ENCODE data around the gene DNAH12. TPM values are rescaled to one million over a fixed set of nuclear protein-coding genes. Genes with fewer than 3 reads are reported as not detected.

The DNAH12 gene
- total and polyA plus RNA-seq, 4 donors: 0.05 to 0.08 (median 0.08) TPM; not detected in 1

GRCh38 chr3:57592306-57592705 is 48.2 kb upstream of the DNAH12 start (continued):
- TF ChIP-seq MAX (IDR thresholded peaks at IDR 0.05) (no peak), JUND (IDR thresholded peaks at IDR 0.05) (no peak), FOXA2 (IDR thresholded peaks at IDR 0.05) (no peak), HNF4G (IDR thresholded peaks at IDR 0.05) (no peak), FOXA1 (IDR thresholded peaks at IDR 0.05) (no peak), HNF4A (conservative IDR thresholded peaks at IDR 0.05) (no peak), ATF3 (IDR thresholded peaks at IDR 0.05) (no peak), TAF1 (conservative IDR thresholded peaks at IDR 0.05) (no peak), NR2F2 (IDR thresholded peaks at IDR 0.05) (no peak), RAD21 (IDR thresholded peaks at IDR 0.05) (no peak), SP1 (IDR thresholded peaks at IDR 0.05) (no peak)

- Histone ChIP-seq H3K27ac (ENCODE audit: low read depth in 1 of 2, low read length in 2 of 2) (no peak overlapping the region), H3K27me3 (ENCODE audit: control insufficient read depth in 4 of 4, insufficient read depth in 4 of 4, low read length in 3 of 4) (no peaks in the 10 kb centered on the region), H3K9ac (ENCODE audit: low read depth in 1 of 2, low read length in 2 of 2) (no peak overlapping the region), H3K9me3 (ENCODE audit: control insufficient read depth in 4 of 4, low read length in 3 of 4) (no peaks in the 10 kb centered on the region), H3K36me3 (ENCODE audit: control insufficient read depth in 4 of 4, insufficient read depth in 3 of 4, low read depth in 1 of 4, low read length in 3 of 4) (peaks cover 2 to 12% (median 9%) of the 10 kb centered on the region in 4 donors), H3K4me1 (ENCODE audit: control insufficient read depth in 4 of 4, insufficient read depth in 4 of 4, low read length in 3 of 4) (peaks cover 5 to 13% (median 8%) of the 10 kb centered on the region in 4 donors), H3K4me3 (ENCODE audit: low read depth in 1 of 3, low read length in 3 of 3) (no peak overlapping the region)
- DNase-seq (ENCODE audit: low spot score): no peak
- 82% methylated on average over 2 of the region's 2 CpGs for WGBS
- TF ChIP-seq TAF1 (conservative IDR thresholded peaks at IDR 0.05): no peak
- TF ChIP-seq YY1 (IDR thresholded peaks at IDR 0.05): no peak
- TF ChIP-seq ZBTB33 (IDR thresholded peaks at IDR 0.05): no peak
- TF ChIP-seq FOXA2 (IDR thresholded peaks at IDR 0.05): no peak
- TF ChIP-seq HNF4A (conservative IDR thresholded peaks at IDR 0.05): no peak
- TF ChIP-seq JUND (IDR thresholded peaks at IDR 0.05): no peak
- no peak for TF ChIP-seq RAD21 (IDR thresholded peaks at IDR 0.05)
- no peak for TF ChIP-seq NR2F2 (IDR thresholded peaks at IDR 0.05)
- no peak for TF ChIP-seq MAX (IDR thresholded peaks at IDR 0.05)
- TF ChIP-seq HNF4G (IDR thresholded peaks at IDR 0.05): no peak
- no peak for TF ChIP-seq RXRA (IDR thresholded peaks at IDR 0.05)
Observed at GRCh38 chr3:57587905-57588304, 43.8 kb upstream of the DNAH12 start.

GRCh38 chr3:57586778-57587177 is 42.6 kb upstream of the DNAH12 start:
- Histone ChIP-seq H3K27ac (ENCODE audit: low read depth in 1 of 2, low read length in 2 of 2) (no peak overlapping the region), H3K4me1 (ENCODE audit: control insufficient read depth in 4 of 4, insufficient read depth in 4 of 4, low read length in 3 of 4) (peaks cover 2 to 7% (median 5%) of the 10 kb centered on the region in 4 donors), H3K36me3 (ENCODE audit: control insufficient read depth in 4 of 4, insufficient read depth in 3 of 4, low read depth in 1 of 4, low read length in 3 of 4) (peaks cover 2 to 17% (median 13%) of the 10 kb centered on the region in 4 donors), H3K9me3 (ENCODE audit: control insufficient read depth in 4 of 4, low read length in 3 of 4) (no peaks in the 10 kb centered on the region), H3K27me3 (ENCODE audit: control insufficient read depth in 4 of 4, insufficient read depth in 4 of 4, low read length in 3 of 4) (no peaks in the 10 kb centered on the region), H3K9ac (ENCODE audit: low read depth in 1 of 2, low read length in 2 of 2) (no peak overlapping the region), H3K4me3 (ENCODE audit: low read depth in 1 of 3, low read length in 3 of 3) (no peak overlapping the region)
- TF ChIP-seq GABPA (IDR thresholded peaks at IDR 0.05 in 1 of 2, conservative IDR thresholded peaks at IDR 0.05 in 1 of 2) (no peak), FOXA2 (IDR thresholded peaks at IDR 0.05) (no peak), HNF4A (conservative IDR thresholded peaks at IDR 0.05) (no peak), REST (IDR thresholded peaks at IDR 0.05) (no peak), HNF4G (IDR thresholded peaks at IDR 0.05) (no peak), SP1 (IDR thresholded peaks at IDR 0.05) (no peak), TAF1 (conservative IDR thresholded peaks at IDR 0.05) (no peak), EGR1 (IDR thresholded peaks at IDR 0.05; ENCODE audit: low read depth in 2 of 2) (no peak), MAX (IDR thresholded peaks at IDR 0.05) (no peak), NR2F2 (IDR thresholded peaks at IDR 0.05) (no peak), RAD21 (IDR thresholded peaks at IDR 0.05) (no peak), CTCF (IDR thresholded peaks at IDR 0.05; ENCODE audit: low read depth, low read length, missing input control) (no peak), JUND (IDR thresholded peaks at IDR 0.05) (no peak), ATF3 (IDR thresholded peaks at IDR 0.05) (no peak)
- WGBS: 78% methylated on average over 6 of the region's 6 CpGs
- no peak for DNase-seq (ENCODE audit: low spot score)
